GM18520 (cell line): ENCODE results near the gene SLC10A2.

ENCODE experiments used
- ATAC-seq: cut with Tn5 transposase; IDR thresholded peaks from one replicate; pipeline ENCODE4 v1.9.1; 2021; ENCODE audit not compliant: unreplicated experiment

Gene SLC10A2

GRCh38 chr13:103055166-103055565 is 11.1 kb downstream of the SLC10A2 start:
- ATAC-seq = no peak

- no peak for ATAC-seq
Observed at GRCh38 chr13:103046676-103047075, 19.5 kb downstream of the SLC10A2 start.

- no peak for ATAC-seq
Observed at GRCh38 chr13:103044056-103044455, 22.2 kb downstream of the SLC10A2 start.

GRCh38 chr13:103040006-103040405 is 26.2 kb downstream of the SLC10A2 start:
- ATAC-seq = no peak

GRCh38 chr13:103039183-103039582 is 27.0 kb downstream of the SLC10A2 start:
- no peak for ATAC-seq

GRCh38 chr13:103036268-103036667 is 29.9 kb downstream of the SLC10A2 start:
- ATAC-seq = no peak

GRCh38 chr13:103033999-103034398 is 32.2 kb downstream of the SLC10A2 start:
- no peak for ATAC-seq

- ATAC-seq = peak; percentile 87
Observed at GRCh38 chr13:103031332-103031873, 34.8 kb downstream of the SLC10A2 start.

GRCh38 chr13:103030776-103031175 is 35.4 kb downstream of the SLC10A2 start:
- no peak for ATAC-seq

GRCh38 chr13:103029798-103030197 is 36.4 kb downstream of the SLC10A2 start:
- no peak for ATAC-seq

- ATAC-seq = no peak
Observed at GRCh38 chr13:103022336-103022735, 43.9 kb downstream of the SLC10A2 start.

GRCh38 chr13:103018556-103018955 is 47.7 kb downstream of the SLC10A2 start:
- no peak for ATAC-seq

GRCh38 chr13:103012646-103013045 is 53.6 kb downstream of the SLC10A2 start:
- ATAC-seq = no peak

GRCh38 chr13:103009051-103009840 is 57.0 kb downstream of the SLC10A2 start:
- no peak for ATAC-seq

GRCh38 chr13:103007427-103007762 is 58.8 kb downstream of the SLC10A2 start:
- ATAC-seq = no peak

- peak; percentile 98 for ATAC-seq
Observed at GRCh38 chr13:103006641-103007426, 59.4 kb downstream of the SLC10A2 start.

- no peak for ATAC-seq
Observed at GRCh38 chr13:103004661-103005345, 61.4 kb downstream of the SLC10A2 start.

GRCh38 chr13:103003631-103004030 is 62.6 kb downstream of the SLC10A2 start:
- no peak for ATAC-seq

GRCh38 chr13:103002279-103002678 is 63.9 kb downstream of the SLC10A2 start:
- no peak for ATAC-seq

GRCh38 chr13:103000157-103000556 is 66.1 kb downstream of the SLC10A2 start:
- no peak for ATAC-seq

GRCh38 chr13:102999499-102999898 is 66.7 kb downstream of the SLC10A2 start:
- no peak for ATAC-seq
